Measurements from ENCODE around the gene RBBP4.
A peak's percentile ranks its signal among the peaks of the same experiment; 100 is the strongest.
"Not testable (repeated sequence)": the region's sequence is repeated elsewhere in the genome, so short reads cannot be mapped to it uniquely, and the experiment has no call there.

RBBP4 gene

DNA sequence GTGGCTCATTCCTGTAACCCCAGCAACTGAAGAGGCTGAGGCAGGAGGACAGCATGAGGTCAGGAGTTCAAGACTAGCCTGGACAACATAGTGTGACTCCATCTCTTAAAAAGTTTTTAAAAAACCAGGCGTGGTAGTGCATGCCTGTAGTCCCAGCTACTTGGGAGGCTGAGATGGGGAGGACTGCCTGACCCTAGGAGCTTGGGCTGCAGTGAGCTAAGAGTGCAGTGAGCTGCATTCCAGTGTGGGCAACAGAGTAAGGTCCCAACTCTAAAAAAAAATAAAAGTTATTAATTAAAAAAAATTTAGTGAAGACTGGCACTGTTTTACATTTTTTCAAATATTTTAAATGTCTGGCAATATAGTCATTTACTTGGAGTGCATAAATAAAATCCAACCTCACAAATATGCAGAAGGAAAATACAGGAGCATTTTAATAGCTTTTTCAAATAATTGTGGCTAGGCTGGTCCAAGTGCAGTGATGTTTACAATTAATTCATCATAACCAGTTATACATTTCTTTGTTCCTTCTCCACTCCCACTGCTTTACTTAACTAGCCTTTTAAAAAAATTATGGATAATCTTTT, 11.4 kb upstream of the RBBP4 start:
- no peak for DNase-seq (ENCODE audit: low read depth in 3 of 3)

DNA sequence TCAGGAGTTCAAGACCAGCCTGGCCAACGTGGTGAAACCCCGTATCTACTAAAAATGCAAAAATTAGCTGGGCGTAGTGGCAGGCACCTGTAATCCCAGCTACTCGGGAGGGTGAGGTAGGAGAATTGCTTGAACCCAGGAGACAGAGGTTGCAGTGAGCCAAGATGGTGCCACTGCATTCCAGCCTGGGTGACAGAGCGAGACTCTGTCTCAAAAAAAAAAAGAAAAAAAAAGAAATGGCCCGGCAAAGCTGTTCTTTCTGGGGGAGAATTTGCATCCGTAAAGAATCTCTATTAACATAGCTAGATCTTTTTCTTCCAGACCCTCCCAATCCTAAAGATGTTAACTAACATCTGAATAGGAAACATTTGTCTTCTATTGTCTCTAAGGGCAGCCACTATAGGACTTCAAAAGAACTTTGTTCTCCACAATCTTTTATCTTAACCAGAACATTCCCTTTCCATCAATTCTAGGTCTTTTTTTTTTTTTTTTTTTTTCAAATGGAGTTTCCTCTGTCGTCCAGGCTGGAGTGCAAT, 8.6 kb upstream of the RBBP4 start:
- DNase-seq (ENCODE audit: low read depth in 3 of 3): not testable (repeated sequence)

DNA sequence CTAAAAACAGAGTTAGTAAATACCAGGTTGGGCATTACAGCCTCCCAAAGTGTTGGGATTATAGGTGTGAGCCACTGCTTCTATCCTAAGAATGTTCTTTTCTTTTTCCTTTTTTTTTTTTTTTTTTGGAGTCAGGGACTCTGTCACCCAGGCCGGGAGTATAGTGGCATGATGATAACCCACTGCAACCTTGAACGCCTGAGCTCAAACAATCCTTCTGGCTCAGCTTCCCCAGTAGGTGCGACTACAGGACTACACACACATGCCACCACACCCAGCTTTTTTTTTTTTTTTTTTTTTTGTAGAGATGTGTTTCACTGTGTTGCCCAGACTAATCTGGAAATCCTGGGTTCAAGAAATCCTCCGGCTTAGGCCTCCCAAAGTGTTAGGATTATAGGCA, 6.6 kb upstream of the RBBP4 start:
- DNase-seq (ENCODE audit: low read depth in 3 of 3): no peak

DNA sequence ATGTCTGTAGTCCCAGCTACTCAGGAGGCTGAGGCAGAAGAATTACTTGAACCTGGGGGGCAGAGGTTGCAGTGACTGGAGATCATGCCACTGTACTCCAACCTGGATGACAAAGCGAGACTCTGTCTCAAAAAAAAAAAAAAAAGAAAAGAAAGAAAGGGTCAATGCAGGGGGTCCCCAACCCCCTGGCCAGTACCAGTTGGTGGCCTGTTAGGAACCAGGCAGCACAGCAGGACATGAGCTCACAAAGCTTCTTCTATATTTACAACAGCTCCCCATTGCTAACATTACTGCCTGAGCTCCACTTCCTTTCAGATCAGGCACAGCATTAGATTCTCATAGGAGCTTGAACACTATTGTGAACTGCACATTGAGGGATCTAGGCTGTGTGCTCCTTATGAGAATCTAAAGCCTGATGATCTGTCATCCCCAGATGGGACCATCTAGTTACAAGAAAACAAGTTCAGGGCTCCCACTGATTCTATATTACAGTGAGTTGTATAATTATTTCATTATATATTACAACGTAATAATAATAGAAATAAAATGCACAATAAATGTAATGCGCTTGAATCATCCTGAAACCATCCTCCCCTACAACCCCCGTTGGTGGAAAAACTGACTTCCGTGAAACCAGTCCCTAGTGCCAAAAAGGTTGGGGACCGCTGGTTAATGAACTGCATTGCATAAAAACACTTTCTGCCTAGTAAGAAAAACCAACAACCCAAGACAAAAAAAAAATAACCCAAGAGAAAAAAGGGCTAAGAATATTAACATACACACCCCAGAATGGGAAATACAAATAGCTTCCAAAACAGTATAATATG, 3.5 kb upstream of the RBBP4 start:
- DNase-seq (ENCODE audit: low read depth in 3 of 3): no peak

DNA sequence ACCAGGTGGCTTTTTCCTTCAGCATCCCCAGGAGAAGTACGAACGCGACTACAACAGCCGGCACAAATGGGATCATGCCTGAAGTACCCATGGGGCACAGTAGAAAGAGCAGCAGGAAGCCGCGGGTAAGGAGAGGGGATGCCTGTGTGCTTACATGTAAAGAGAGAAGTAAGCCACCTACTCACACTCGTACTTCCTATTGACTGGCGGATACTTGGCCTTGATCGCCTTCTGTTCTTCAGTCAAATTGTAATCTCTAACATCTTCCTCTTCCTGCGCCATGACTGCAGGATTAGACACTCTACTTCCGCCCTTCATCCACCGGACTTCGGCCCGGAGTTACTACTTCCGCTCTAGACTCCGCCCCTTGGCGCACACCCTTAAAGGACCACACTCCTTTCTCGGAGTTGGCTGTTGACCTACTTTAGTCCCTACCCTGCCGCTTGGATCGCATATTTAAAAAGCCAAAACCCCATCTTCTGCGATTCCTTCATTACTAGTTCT, 708 bp upstream of the RBBP4 start, which contains the start of gene ZBTB8OS:
ZBTB8OS (minus strand) TSS at position 303 of the 504 bp plus-strand sequence; CDS start at position 282, 21 bp downstream.
- DNase-seq (ENCODE audit: low read depth in 3 of 3): peak; percentile 76 to 85 (median 81)

DNA sequence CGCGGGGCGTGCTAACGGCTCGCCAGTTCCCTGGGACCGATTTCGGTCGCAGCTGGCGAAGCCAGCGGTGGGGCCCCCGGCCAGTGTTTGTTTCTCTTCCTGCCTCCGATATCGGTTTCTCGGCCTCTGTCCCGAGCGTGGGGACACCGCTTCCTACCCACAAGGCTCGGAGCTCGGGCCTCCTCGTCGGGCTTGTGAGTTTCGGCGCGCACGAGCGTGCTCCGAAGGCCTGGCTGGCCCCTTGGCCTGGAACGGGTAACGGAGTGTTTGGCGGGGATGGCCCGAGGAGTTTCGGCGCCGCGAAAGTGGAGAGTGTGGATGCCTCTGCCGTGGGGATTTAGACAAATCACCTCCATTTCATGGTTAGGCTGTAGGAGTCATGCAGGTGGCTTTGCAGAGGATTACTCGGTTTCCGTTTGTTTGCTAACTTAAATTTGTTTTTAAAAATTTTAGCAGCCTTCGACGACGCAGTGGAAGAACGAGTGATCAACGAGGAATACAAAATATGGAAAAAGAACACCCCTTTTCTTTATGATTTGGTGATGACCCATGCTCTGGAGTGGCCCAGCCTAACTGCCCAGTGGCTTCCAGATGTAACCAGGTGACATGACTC, 559 bp downstream of the RBBP4 start:
- no peak for DNase-seq (ENCODE audit: low read depth in 3 of 3)

DNA sequence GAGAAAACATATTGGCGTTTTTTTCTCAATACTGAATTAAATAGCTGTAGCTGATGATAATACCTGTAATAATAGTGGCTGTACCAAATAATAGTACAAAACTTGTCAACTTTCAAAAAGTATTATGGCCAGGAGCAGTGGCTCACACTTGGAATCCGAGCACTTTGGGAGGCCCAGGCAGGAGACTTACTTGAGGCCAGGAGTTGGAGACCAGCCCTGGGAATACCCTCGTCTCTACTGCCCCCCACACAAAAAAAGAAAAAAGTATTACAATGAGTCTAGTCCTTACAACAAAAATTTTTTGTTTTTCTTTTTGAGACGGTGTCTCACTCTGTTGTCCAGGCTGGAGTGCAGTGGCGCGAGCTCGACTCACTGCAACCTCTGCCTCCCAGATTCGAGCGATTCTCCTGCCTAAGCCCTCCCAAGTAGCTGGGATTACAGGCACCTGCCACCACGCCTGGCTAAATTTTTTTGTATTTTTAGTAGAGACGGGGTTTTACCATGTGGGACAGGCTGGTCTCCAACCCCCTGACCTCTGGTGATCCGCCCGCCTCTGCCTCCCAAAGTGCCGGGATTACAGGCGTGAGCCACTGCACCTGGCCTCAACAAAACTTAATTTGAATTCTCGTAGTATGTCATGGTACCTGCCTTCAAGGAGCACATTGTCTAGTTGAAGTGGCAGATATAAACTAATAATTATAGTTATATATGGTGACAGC, 1.4 kb downstream of the RBBP4 start:
- DNase-seq (ENCODE audit: low read depth in 3 of 3): no peak

DNA sequence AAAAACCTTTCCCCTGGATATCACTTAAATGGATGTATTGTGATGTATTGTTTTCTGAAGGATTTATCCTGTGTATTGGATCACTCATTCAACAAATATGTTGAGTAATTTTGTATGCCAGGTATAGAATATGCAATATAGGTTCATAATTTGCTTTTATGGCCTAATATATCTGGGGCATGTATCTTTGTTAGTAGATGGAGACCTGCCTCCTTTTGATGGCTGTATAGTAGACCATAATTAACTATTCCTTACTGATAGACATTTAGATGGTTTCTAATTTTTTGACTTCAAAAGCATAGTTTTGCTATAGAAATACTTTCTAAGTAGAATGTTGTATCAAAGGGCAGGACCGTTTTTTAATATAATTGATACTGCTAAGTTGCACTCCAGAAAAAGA, 8.6 kb downstream of the RBBP4 start:
- DNase-seq (ENCODE audit: low read depth in 3 of 3): no peak

DNA sequence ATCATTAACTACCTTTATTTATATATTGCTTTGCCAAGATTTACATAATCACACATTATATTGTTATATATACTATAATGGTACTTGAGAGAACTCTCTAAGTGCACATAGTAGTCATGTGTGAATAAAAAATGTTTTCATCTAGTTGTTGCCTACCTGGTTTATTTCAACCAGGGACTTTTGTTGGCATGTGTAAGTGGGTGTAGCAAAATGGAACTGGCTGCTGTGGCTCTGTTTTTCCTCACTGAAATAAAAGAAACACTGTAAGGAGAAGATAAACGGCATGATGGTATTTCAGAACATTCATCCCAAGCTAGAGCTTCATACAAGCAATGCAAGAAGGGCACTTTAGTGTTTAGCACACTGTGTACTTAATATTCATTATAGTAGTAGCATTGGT, 14.9 kb downstream of the RBBP4 start:
- DNase-seq (ENCODE audit: low read depth in 3 of 3): no peak

DNA sequence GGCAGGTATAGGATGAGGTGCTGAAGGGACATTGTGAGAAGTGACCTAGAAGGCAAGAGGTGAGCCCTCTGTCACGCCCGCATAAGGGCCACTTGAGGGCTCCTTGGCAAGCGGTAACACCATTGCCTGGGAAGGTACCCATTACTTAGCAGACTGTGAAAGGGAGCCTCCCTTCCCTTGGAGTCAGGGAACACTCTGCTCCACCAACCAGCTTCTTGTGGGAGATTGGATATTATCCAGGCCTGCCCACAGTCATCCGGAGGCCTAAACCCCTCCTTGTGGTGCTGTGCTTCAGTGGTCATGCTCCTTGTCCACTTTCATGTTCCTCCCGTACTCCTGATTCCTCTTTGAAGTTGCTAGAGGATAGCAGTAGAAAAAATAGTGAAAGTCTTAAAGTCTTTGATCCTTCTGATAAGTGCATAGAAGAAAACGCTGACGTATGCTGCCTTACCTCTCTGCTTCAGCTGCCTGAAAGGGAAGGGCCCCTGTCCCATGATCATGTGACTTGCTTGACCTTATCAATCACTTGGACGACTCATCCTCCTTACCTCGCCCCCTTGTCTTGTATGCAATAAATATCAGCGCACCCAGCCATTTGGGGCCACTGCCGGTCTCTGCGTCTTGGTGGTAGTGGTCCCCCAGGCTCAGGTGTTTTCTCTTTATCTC, 16.0 kb downstream of the RBBP4 start:
- no peak for DNase-seq (ENCODE audit: low read depth in 3 of 3)

DNA sequence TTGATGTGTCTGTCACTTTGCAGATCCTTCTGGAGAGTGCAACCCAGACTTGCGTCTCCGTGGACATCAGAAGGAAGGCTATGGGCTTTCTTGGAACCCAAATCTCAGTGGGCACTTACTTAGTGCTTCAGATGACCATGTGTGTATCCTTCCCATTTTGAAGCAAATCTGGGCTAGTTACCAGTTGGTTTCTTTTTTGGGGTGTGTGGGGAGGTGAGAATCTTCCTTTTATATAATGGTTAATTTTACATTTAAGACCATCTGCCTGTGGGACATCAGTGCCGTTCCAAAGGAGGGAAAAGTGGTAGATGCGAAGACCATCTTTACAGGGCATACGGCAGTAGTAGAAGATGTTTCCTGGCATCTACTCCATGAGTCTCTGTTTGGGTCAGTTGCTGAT, 17.7 kb downstream of the RBBP4 start:
- DNase-seq (ENCODE audit: low read depth in 3 of 3): not testable (repeated sequence)

DNA sequence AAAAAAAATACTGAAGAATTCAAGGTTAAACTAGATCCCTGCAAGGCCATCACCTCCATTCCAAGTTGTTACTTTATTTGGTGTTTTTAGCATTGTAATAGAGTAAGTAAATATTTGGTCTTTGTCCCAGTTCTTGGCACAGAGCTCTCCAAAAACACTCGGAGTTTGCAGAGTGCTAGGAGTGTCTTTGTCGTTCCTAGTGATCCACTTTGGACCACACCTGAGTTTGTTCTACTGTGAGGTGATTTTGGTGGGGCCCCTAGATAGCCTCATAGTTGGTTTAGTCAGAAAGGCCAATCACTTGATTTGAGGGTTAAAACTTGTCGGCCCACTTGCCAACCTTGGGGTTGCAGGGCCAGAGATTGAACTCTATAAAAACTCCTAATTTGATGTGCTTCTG, 25.9 kb downstream of the RBBP4 start:
- no peak for DNase-seq (ENCODE audit: low read depth in 3 of 3)

DNA sequence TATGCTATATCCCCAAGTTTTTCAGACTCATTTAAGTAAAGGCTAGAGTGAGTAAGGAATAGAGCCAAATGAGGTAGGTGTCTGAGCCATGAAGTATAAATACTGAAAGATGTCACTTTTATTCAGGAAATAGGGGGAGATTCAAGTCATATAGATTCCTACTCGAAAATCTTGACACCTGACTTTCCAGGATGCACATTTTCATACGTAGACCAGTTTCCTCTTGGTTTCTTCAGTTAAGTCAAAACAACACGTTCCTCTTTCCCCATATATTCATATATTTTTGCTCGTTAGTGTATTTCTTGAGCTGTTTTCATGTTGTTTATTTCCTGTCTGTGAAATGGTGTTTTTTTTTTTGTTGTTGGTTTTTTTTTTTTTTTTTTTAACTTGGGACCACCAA, 29.0 kb downstream of the RBBP4 start:
- not testable (repeated sequence) for DNase-seq (ENCODE audit: low read depth in 3 of 3)

DNA sequence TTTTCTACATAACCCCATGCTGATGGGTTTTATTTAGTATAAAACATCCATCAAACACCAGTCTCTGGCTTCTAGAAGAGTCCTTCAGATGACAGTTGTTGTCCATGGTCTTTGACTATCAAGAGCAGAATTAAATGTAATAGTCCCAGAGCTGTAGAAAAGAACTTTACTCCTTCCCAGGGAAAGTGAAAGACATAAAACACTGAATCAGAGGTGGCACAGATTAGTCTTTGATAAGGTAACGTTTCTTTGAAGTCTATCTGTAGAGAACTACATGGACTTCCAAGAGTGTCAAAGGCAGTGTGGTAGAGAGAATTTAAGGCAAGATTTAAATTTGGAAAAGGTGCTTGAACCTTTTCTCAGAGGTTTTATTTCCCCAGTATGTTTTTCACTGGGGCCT, 29.6 kb downstream of the RBBP4 start:
- DNase-seq (ENCODE audit: low read depth in 3 of 3): no peak

DNA sequence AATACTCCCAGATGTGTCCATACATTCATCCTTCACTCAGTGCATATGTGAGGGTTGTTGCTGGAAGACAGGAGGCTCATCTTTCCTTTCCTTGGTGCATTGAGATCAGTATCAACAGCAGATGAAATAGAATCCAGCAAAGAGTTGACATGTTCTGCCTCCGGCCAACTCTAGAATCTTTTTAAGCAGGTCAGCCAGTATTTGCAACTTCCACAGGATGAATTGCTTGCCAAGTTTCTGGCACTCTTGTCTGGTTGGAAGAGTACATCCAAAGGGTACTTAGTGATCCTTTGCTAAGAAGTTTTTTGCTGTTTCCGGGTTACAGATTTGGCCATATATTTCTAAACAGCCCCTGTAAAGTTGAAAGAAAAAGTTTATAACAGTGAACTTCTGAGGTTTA, 30.5 kb downstream of the RBBP4 start:
- DNase-seq (ENCODE audit: low read depth in 3 of 3): no peak

DNA sequence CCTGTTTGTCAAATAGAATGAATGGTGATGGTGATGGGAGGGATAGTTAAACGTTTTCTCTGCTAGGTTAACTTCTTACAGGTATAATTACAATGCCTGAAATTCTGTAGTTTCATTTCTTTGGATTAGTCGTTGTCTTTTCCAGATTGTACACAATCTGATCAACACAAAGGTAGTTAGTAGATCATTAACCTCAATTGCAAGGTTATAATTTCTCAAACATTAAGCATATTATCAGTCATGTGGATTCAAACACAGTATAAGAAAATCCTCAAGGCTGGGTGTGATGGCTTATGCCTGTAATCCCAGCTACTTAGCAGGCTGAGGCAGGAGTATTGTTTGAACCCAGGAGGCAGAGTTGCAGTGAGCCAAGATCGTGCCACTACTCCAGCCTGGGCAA, 31.0 kb downstream of the RBBP4 start:
- DNase-seq (ENCODE audit: low read depth in 3 of 3): no peak

DNA sequence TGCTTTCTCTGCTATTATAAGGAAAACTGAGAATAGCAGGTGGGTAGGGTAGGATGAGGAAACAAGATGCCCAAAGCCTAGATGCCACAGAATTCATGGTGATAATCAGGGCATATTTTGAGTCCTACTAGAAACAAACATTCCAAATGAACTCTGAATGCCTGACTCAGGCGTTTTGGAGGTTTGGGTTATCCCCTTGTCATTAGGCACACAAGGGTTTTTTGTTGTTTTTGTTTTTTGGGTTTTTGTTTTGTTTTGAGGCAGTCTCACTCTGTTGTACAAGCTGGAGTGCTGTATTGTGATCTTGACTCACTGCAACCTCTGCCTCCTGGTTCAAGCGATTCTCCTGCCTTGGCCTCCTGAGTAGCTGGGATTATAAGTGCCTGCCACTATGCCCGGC, 32.4 kb downstream of the RBBP4 start:
- DNase-seq (ENCODE audit: low read depth in 3 of 3): no peak

DNA sequence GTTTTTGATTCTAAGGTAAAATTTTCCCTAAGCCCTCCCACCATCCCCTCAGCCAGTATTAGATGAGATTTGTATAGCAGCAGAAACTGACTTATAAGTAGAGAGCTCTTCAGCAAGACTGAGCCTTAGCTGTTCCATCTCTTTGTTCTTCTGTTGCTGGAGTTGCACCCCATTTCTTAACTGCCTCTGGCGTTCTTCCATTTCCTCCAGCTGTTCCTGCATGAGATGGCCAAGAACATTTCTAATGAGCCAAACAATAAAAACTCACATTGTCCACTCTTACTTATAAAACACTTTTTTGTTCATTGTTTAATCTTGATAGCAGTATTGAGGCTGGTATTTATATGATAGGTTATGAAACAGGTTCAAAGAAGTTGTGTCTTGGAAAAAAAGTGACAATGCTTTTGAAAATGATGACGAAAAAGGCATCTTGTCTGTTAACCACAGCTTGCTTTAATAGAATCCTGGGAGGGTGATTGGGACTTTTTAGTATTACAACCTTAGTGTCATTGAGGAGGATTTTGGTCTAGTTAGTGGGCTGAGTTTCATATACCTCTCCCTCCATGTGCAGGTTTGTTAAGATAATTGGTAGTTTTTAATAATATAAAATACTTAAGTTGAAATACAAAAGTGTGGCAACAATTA, 33.3 kb downstream of the RBBP4 start:
- no peak for DNase-seq (ENCODE audit: low read depth in 3 of 3)

DNA sequence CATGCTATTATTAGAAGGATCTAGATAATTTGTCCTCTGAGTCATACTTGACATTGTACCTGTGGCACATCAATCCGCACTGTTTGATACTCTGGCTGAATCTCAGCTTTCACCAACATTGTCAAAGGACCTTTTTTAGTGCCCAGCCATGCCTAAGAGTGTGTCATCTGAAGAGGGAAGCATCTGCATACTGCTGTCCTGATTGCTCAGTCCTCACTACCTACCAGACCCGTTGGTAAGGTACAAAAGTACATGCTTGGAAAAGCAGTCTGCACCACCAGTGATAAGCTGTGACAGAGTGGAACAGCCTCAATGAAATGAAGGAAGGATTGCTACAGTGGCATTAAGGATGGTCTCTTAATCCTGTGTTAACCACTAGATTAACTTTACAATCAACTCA, 34.5 kb downstream of the RBBP4 start:
- DNase-seq (ENCODE audit: low read depth in 3 of 3): no peak

DNA sequence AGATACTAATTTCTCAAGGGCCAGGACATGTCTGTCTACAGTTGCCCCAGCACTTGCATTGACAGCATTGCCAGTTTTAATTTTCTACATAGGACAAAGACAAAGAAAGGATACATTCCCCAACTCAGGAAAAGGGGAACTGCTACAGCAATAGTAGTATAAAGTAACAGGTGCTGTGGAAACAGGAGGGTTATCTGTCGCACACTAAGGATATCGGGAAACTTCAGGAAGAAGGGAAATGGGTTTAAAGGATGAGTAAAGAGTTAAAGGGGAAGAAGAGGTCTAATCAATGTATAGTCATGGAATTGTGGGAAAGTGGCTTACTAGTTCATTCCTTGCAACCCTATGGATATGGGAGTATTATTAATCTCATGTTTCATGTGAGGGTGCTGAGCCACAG, 35.4 kb downstream of the RBBP4 start:
- no peak for DNase-seq (ENCODE audit: low read depth in 3 of 3)
